Activated naive CD8-positive, alpha-beta T cell treated with anti-CD3 and anti-CD28 coated beads for 36 hours (primary cell): ENCODE results near the gene GLIS1. TPM values are rescaled to one million over a fixed set of nuclear protein-coding genes. Genes with fewer than 3 reads are reported as not detected.

Source experiments
- DNase-seq: peaks from one replicate; pipeline ENCODE4 v3.0.0; 2021
- H3K27ac Mint-ChIP-seq: one replicate; pipeline ENCODE4 v1.8.0; 2022; ENCODE audit warnings: mild to moderate bottlenecking, moderate library complexity, mixed read lengths
- H3K27me3 Mint-ChIP-seq: one replicate; pipeline ENCODE4 v1.8.0; 2022; ENCODE audit warnings: mild to moderate bottlenecking, mixed read lengths
- H3K36me3 Mint-ChIP-seq: one replicate; pipeline ENCODE4 v1.8.0; 2021; ENCODE audit warnings: mild to moderate bottlenecking, mixed read lengths
- H3K4me1 Mint-ChIP-seq: one replicate; pipeline ENCODE4 v1.8.0; 2021; ENCODE audit warnings: mixed read lengths
- H3K4me3 Mint-ChIP-seq: one replicate; pipeline ENCODE4 v1.8.0; 2022; ENCODE audit warnings: mild to moderate bottlenecking, moderate library complexity, mixed read lengths
- H3K9me3 Mint-ChIP-seq: one replicate; pipeline ENCODE4 v1.8.0; 2022; ENCODE audit warnings: mixed read lengths
- total RNA-seq, 2 experiments: library from RNA; stranded (reverse); gene quantifications; one replicate each; pipeline ENCODE4 v1.2.3, GENCODE V29; 2021

Gene GLIS1
- total RNA-seq, 2 experiments from 2014 or later, result 0.10 TPM; not detected in 1

- no peaks in the 10 kb centered on the region for H3K36me3 Mint-ChIP-seq
- H3K9me3 Mint-ChIP-seq, result no peaks in the 10 kb centered on the region
- peaks cover 4% of the 10 kb centered on the region for H3K27me3 Mint-ChIP-seq
- no peak overlapping the region for H3K4me3 Mint-ChIP-seq
- no peak overlapping the region for H3K27ac Mint-ChIP-seq
- DNase-seq, result no peak
- peaks cover 7% of the 10 kb centered on the region for H3K4me1 Mint-ChIP-seq
These were observed 52.6 kb downstream of the GLIS1 start for GRCh38 chr1:53686091-53686964.

- DNase-seq, result no peak
- Mint-ChIP-seq H3K4me3 (no peak overlapping the region), H3K27me3 (peaks cover 4% of the 10 kb centered on the region), H3K27ac (no peak overlapping the region), H3K4me1 (peaks cover 7% of the 10 kb centered on the region), H3K36me3 (no peaks in the 10 kb centered on the region), H3K9me3 (no peaks in the 10 kb centered on the region)
These were observed 53.5 kb downstream of the GLIS1 start for GRCh38 chr1:53685272-53686051.

GRCh38 chr1:53684741-53685140, 54.2 kb downstream of the GLIS1 start:
- H3K9me3 Mint-ChIP-seq, result no peaks in the 10 kb centered on the region
- peaks cover 4% of the 10 kb centered on the region for H3K27me3 Mint-ChIP-seq
- H3K4me1 Mint-ChIP-seq, result peaks cover 7% of the 10 kb centered on the region
- no peak overlapping the region for H3K4me3 Mint-ChIP-seq
- no peak for DNase-seq
- no peaks in the 10 kb centered on the region for H3K36me3 Mint-ChIP-seq
- no peak overlapping the region for H3K27ac Mint-ChIP-seq

- H3K36me3 Mint-ChIP-seq, result no peaks in the 10 kb centered on the region
These were observed 54.8 kb downstream of the GLIS1 start for GRCh38 chr1:53683986-53684740.

GRCh38 chr1:53682881-53683280, 56.1 kb downstream of the GLIS1 start:
- Mint-ChIP-seq H3K27me3 (peaks cover 4% of the 10 kb centered on the region), H3K4me1 (peaks cover 7% of the 10 kb centered on the region), H3K36me3 (no peaks in the 10 kb centered on the region), H3K9me3 (no peaks in the 10 kb centered on the region), H3K27ac (no peak overlapping the region), H3K4me3 (no peak overlapping the region)
- DNase-seq, result no peak

More at GRCh38 chr1:53683986-53684740, 54.8 kb downstream of the GLIS1 start:
- no peak overlapping the region for H3K27ac Mint-ChIP-seq
- H3K9me3 Mint-ChIP-seq, result no peaks in the 10 kb centered on the region
- H3K4me1 Mint-ChIP-seq, result peaks cover 7% of the 10 kb centered on the region
- H3K4me3 Mint-ChIP-seq, result no peak overlapping the region
- no peak for DNase-seq
- peaks cover 4% of the 10 kb centered on the region for H3K27me3 Mint-ChIP-seq

- peak; percentile 40 for DNase-seq
- H3K9me3 Mint-ChIP-seq, result no peaks in the 10 kb centered on the region
- peaks cover 4% of the 10 kb centered on the region for H3K27me3 Mint-ChIP-seq
- no peak overlapping the region for H3K27ac Mint-ChIP-seq
- H3K4me1 Mint-ChIP-seq, result peaks cover 7% of the 10 kb centered on the region
- H3K36me3 Mint-ChIP-seq, result no peaks in the 10 kb centered on the region
- H3K4me3 Mint-ChIP-seq, result no peak overlapping the region
These were observed 56.8 kb downstream of the GLIS1 start for GRCh38 chr1:53681977-53682685.

- peaks cover 4% of the 10 kb centered on the region for H3K27me3 Mint-ChIP-seq
- no peak for DNase-seq
- no peaks in the 10 kb centered on the region for H3K36me3 Mint-ChIP-seq
- H3K27ac Mint-ChIP-seq, result no peak overlapping the region
- no peak overlapping the region for H3K4me3 Mint-ChIP-seq
- no peaks in the 10 kb centered on the region for H3K9me3 Mint-ChIP-seq
- H3K4me1 Mint-ChIP-seq, result peaks cover 7% of the 10 kb centered on the region
These were observed 57.5 kb downstream of the GLIS1 start for GRCh38 chr1:53681351-53681976.

- Mint-ChIP-seq H3K27ac (no peak overlapping the region), H3K36me3 (no peaks in the 10 kb centered on the region), H3K27me3 (peaks cover 4% of the 10 kb centered on the region), H3K4me1 (peaks cover 7% of the 10 kb centered on the region), H3K9me3 (no peaks in the 10 kb centered on the region), H3K4me3 (no peak overlapping the region)
- no peak for DNase-seq
These were observed 58.1 kb downstream of the GLIS1 start for GRCh38 chr1:53680868-53681267.

GRCh38 chr1:53678938-53679825, 59.8 kb downstream of the GLIS1 start:
- Mint-ChIP-seq H3K9me3 (no peaks in the 10 kb centered on the region), H3K4me3 (no peak overlapping the region), H3K36me3 (no peaks in the 10 kb centered on the region), H3K27me3 (peaks cover 4% of the 10 kb centered on the region), H3K27ac (no peak overlapping the region), H3K4me1 (peaks cover 7% of the 10 kb centered on the region)
- DNase-seq, result no peak

- peaks cover 7% of the 10 kb centered on the region for H3K4me1 Mint-ChIP-seq
- H3K9me3 Mint-ChIP-seq, result no peaks in the 10 kb centered on the region
- DNase-seq, result no peak
- H3K4me3 Mint-ChIP-seq, result no peak overlapping the region
- no peaks in the 10 kb centered on the region for H3K36me3 Mint-ChIP-seq
- no peak overlapping the region for H3K27ac Mint-ChIP-seq
- peaks cover 4% of the 10 kb centered on the region for H3K27me3 Mint-ChIP-seq
These were observed 60.5 kb downstream of the GLIS1 start for GRCh38 chr1:53678507-53678906.

GRCh38 chr1:53678046-53678445, 60.9 kb downstream of the GLIS1 start:
- no peak overlapping the region for H3K27ac Mint-ChIP-seq
- no peak overlapping the region for H3K4me3 Mint-ChIP-seq
- DNase-seq, result no peak
- H3K36me3 Mint-ChIP-seq, result no peaks in the 10 kb centered on the region
- peaks cover 7% of the 10 kb centered on the region for H3K4me1 Mint-ChIP-seq
- no peaks in the 10 kb centered on the region for H3K9me3 Mint-ChIP-seq
- H3K27me3 Mint-ChIP-seq, result peaks cover 4% of the 10 kb centered on the region

GRCh38 chr1:53677486-53677885, 61.5 kb downstream of the GLIS1 start:
- Mint-ChIP-seq H3K27me3 (peaks cover 4% of the 10 kb centered on the region), H3K4me1 (peaks cover 7% of the 10 kb centered on the region), H3K9me3 (no peaks in the 10 kb centered on the region), H3K27ac (no peak overlapping the region), H3K4me3 (no peak overlapping the region), H3K36me3 (no peaks in the 10 kb centered on the region)
- no peak for DNase-seq

GRCh38 chr1:53672785-53673184, 66.2 kb downstream of the GLIS1 start:
- H3K27ac Mint-ChIP-seq, result no peak overlapping the region
- no peaks in the 10 kb centered on the region for H3K4me1 Mint-ChIP-seq
- no peaks in the 10 kb centered on the region for H3K36me3 Mint-ChIP-seq
- no peaks in the 10 kb centered on the region for H3K27me3 Mint-ChIP-seq
- DNase-seq, result no peak
- H3K9me3 Mint-ChIP-seq, result no peaks in the 10 kb centered on the region
- no peak overlapping the region for H3K4me3 Mint-ChIP-seq
